Measurements from ENCODE around the gene SMPD3. TPM values are rescaled to one million over a fixed set of nuclear protein-coding genes. Genes with fewer than 3 reads are reported as not detected.

SMPD3 gene
- total RNA-seq, 2 donors from 2014 or later: 0.70 to 0.99 TPM

DNA sequence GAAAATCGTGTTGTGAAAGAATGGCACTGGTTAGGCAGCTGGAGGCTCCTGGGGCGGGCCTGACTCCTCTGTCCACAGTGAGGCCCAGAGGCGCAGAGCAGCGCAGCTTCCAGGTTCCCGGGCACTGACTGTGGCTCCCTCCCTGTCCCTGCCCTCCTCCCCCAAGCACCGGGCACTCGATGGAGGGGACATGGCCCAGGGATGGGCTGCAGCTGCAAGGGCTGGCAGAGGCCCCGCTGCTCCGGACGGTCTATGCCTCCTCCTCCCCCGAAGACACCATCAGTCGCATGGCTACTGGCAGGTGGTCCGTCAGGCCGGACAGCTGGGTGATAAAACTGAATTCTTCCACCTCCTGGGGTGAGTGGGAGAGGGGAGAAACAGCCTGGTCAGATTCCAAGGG, 87.4 kb downstream of the SMPD3 start:
- Mint-ChIP-seq H3K27ac (no peak overlapping the region), H3K4me1 (peaks cover 22% of the 10 kb centered on the region), H3K27me3 (peaks cover 2% of the 10 kb centered on the region), H3K36me3 (ENCODE audit: low read depth) (peaks cover 4% of the 10 kb centered on the region), H3K4me3 (no peak overlapping the region)
- DNase-seq (no peak), ATAC-seq (no peak)
- H3K9me3 ChIP-seq (ENCODE audit: control insufficient read depth, low read length, poor library complexity, severe bottlenecking): no peaks in the 10 kb centered on the region

DNA sequence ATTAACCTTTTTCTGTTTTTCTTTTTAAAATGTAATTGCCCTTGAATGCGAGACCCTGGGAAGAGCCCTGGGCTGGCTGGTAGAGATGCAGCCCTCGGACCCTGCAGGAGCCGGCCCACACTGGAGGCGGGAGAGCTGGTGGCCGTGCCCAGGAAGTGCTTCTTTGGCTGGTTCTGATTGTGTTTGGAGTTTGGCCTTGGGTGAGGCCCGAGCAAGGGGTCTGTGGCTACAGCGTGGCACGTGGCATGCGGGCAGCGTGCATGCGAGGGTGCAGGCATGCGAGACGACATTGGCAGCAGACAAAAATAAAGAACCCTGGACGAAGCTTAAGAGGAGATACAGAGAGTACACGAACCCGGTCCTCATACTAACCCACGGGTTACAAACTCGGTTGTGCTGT, 87.8 kb downstream of the SMPD3 start:
- no peaks in the 10 kb centered on the region for H3K9me3 ChIP-seq (ENCODE audit: control insufficient read depth, low read length, poor library complexity, severe bottlenecking)
- no peak overlapping the region for H3K4me3 Mint-ChIP-seq
- H3K4me1 Mint-ChIP-seq: peaks cover 21% of the 10 kb centered on the region
- H3K27me3 Mint-ChIP-seq: no peaks in the 10 kb centered on the region
- H3K36me3 Mint-ChIP-seq (ENCODE audit: low read depth): peaks cover 4% of the 10 kb centered on the region
- no peak overlapping the region for H3K27ac Mint-ChIP-seq
- DNase-seq: no peak
- no peak for ATAC-seq

DNA sequence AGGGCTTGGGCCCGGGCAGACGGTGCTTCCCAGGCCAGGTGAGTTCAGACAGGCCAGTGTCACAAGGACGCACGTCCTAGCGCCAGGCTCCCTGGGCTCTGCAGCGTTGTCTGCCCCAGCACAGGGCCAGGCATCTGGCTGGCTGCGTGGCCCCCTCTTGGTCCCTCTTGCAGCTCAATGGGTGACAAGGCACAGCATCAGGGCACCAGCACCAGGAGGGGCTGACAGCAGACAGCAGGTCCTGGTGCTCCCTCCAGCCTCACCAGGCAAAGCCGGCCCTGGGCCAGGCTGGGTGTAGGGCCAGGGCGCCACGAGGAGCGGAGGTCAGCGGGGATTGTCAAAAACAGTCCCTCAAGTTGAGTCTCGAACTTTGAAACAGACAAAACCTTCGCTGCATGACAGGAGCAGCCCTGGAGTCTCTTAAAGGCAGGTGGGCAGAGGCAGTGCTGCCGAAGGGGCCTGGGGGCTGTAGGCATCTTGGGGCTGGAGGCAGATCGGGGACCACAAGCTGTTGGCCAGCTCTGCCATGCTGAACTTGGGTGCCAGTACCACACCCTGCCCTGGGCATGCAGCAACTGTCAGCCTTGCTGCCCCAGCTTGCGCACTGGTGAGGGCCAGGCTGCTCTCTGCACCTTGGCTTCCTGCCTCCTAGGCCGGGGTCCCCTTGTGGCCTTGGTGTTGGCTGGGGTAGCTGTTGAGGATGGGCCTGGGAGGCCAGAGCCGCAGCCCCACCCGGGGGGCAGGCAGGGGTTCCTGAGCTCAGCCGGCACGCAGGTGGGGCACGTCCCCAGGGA, 88.7 kb downstream of the SMPD3 start:
- no peak for ATAC-seq
- peaks cover 9% of the 10 kb centered on the region for H3K36me3 Mint-ChIP-seq (ENCODE audit: low read depth)
- DNase-seq: no peak

DNA sequence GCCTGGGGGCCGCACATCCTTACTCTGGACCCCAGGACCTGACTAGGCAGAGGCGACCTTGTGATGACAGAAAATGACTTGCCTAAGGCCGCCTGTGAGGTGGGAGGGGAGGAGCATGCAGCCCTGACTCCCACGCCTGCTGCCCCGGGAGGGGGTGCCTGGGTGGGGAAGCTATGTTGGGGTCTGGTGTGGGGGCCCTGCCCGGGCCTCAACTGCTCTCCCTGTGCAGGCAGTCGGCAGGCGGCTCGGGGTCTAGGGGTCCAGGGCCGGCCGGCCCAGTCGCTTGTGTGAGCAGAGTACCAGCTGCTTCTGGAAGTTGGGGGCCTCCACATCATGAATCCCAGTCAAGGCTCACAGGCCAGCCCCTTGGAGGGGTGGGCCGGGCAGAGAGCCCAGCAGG, 89.4 kb downstream of the SMPD3 start:
- H3K9me3 ChIP-seq (ENCODE audit: control insufficient read depth, low read length, poor library complexity, severe bottlenecking): no peaks in the 10 kb centered on the region
- H3K27me3 Mint-ChIP-seq: no peaks in the 10 kb centered on the region
- peaks cover 18% of the 10 kb centered on the region for H3K4me1 Mint-ChIP-seq
- ATAC-seq (no peak), DNase-seq (no peak)
- H3K27ac Mint-ChIP-seq: no peak overlapping the region
- H3K4me3 Mint-ChIP-seq: no peak overlapping the region
- peaks cover 11% of the 10 kb centered on the region for H3K36me3 Mint-ChIP-seq (ENCODE audit: low read depth)

More for the DNA sequence above, 88.7 kb downstream of the SMPD3 start:
- Mint-ChIP-seq H3K27me3 (no peaks in the 10 kb centered on the region), H3K27ac (no peak overlapping the region), H3K4me3 (no peak overlapping the region), H3K4me1 (peaks cover 23% of the 10 kb centered on the region)
- no peaks in the 10 kb centered on the region for H3K9me3 ChIP-seq (ENCODE audit: control insufficient read depth, low read length, poor library complexity, severe bottlenecking)

DNA sequence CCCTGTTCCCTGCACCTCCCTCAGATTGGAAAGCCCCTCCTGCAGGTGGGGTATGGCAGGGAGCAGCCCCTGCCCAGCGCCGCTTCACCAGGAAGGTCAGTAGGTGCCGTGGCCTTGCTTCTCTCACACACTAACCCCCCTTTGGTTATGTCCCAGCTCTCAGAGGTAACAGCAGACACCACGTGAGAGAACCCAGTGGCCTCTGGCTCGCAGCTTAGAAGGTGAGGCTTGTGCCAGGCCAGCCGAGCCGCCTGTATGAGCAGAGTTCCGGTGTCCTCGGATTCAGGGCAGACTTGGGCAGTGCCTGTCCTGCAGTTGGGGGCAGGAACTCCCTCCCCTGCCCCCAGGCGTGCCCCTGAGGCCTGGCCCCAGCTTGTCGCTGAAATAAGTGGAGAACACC, 90.4 kb downstream of the SMPD3 start:
- ATAC-seq (no peak), DNase-seq (no peak)
- no peak overlapping the region for H3K27ac Mint-ChIP-seq
- H3K27me3 Mint-ChIP-seq: no peaks in the 10 kb centered on the region
- H3K9me3 ChIP-seq (ENCODE audit: control insufficient read depth, low read length, poor library complexity, severe bottlenecking): no peaks in the 10 kb centered on the region
- peaks cover 11% of the 10 kb centered on the region for H3K36me3 Mint-ChIP-seq (ENCODE audit: low read depth)
- peak overlapping the region; percentile 65 for H3K4me3 Mint-ChIP-seq
- H3K4me1 Mint-ChIP-seq: peaks cover 17% of the 10 kb centered on the region

DNA sequence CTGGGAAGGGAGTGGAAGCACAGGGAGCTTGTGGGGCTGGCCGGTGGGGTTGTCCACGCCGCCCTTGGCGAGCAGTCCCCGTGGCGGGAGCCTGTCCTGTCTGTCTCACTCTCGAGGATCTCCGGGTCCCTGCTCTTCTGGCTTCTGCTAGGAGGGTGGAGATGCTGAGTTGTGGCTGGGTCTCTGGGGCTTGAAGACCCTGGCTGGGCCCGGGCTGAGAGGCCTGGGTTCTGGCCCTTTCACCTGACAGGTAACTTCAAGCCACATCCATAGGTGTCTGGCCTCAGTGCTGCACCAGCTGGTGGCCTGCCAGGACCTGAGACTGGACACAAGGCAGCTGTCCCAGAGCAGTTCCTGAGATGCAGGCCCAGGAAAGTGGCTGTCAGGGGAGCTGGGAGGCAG, 90.8 kb downstream of the SMPD3 start:
- Mint-ChIP-seq H3K36me3 (ENCODE audit: low read depth) (peaks cover 11% of the 10 kb centered on the region), H3K27me3 (no peaks in the 10 kb centered on the region), H3K4me3 (peak overlapping the region; percentile 43), H3K27ac (no peak overlapping the region), H3K4me1 (peaks cover 17% of the 10 kb centered on the region)
- ATAC-seq (no peak), DNase-seq (no peak)
- H3K9me3 ChIP-seq (ENCODE audit: control insufficient read depth, low read length, poor library complexity, severe bottlenecking): no peaks in the 10 kb centered on the region

DNA sequence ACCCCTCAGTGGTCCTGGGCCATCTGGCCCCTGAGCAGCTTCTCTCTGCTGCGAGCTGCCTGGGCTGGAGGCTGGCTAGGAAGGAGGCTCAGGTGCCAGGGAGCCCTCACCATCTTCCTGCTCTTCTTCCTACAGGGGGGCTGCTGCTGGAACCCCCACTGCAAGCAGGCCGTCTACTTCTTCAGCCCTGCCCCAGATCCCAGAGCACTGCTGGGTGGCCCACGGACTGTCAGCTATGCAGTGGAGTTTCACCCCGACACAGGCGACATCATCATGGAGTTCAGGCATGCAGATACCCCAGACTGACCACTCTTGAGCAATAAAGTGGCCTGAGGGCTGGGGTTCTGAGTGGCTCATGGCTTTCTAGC, 91.4 kb downstream of the SMPD3 start:
- Mint-ChIP-seq H3K27me3 (no peaks in the 10 kb centered on the region), H3K36me3 (ENCODE audit: low read depth) (peaks cover 11% of the 10 kb centered on the region), H3K27ac (peak overlapping the region; percentile 37), H3K4me1 (peaks cover 17% of the 10 kb centered on the region), H3K4me3 (peak overlapping the region; percentile 90)
- no peaks in the 10 kb centered on the region for H3K9me3 ChIP-seq (ENCODE audit: control insufficient read depth, low read length, poor library complexity, severe bottlenecking)
- DNase-seq: no peak
- no peak for ATAC-seq

DNA sequence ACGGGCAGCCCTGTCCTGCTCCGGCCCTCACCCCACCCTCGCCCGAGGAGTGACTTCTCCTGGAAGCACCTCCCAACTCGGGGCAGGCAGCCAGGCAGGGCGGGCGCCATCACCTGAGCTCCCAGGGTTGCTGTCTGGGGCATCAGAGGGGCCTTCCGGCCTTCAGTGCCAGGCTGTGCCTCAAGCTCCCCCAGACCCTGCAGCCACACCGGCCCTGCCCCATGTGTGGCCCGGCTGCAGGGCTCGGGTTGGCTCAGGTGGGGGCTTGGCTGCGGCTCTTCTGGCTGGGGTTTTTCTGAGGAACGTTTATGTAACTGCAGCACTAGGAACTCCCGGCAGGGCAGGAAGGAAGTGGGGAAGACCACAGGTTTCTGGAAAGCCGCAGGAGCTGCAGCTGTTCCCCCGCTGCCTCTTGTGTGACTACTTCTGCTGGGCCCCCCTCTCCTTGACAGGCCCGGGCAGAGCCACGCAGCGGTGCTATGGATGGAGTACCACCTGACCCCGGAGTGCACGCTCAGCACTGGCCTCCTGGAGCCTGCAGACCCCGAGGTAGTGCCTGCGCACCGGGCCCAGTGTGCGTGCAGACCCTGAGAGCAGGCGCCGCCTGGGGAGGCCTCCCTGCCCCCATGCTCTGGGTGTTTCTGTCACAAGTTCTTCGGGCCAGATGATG, 91.9 kb downstream of the SMPD3 start:
- Mint-ChIP-seq H3K27ac (peak overlapping the region; percentile 37), H3K4me3 (peak overlapping the region; percentile 90), H3K27me3 (no peaks in the 10 kb centered on the region), H3K36me3 (ENCODE audit: low read depth) (peaks cover 13% of the 10 kb centered on the region), H3K4me1 (peaks cover 17% of the 10 kb centered on the region)
- no peaks in the 10 kb centered on the region for H3K9me3 ChIP-seq (ENCODE audit: control insufficient read depth, low read length, poor library complexity, severe bottlenecking)
- DNase-seq (peak; percentile 33 to 59 (median 51)), ATAC-seq (peak; percentile 94)

DNA sequence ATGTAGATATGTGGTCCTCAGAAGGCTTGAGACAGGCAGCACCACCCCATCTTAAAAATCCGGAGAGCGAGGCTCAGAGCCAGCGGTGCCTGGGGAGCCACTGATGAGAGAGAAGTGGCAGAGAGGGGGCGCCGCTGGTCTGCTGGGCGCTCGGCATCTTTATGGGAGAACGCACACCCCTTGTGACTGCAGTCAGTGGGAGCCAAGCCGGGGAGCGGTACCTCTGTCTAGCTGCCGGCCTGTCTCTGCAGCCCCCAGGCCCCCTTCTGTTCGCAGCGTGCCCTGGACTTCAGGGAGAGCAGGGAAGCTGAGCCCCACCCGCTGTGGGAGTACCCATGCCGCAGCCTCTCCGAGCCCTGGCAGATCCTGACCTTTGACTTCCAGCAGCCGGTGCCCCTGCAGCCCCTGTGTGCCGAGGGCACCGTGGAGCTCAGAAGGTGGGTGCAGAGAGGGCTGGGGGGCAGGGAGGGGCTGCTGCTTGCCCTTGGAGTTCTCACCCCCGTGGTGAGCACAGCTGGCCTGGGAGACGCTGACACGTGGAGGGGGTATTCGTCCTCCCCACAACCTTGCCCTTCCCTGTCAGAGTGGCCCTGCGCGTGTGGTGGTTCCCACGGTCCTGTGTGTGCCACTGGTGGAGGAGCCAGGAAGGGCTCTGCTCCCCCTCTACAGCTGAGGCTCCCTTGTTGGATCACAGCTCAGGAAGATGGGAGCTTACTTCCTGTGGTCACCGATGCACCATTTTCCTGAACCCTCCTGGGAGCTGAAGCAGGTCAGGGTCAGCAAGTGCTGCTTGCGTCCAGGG, 92.7 kb downstream of the SMPD3 start:
- Mint-ChIP-seq H3K36me3 (ENCODE audit: low read depth) (peaks cover 13% of the 10 kb centered on the region), H3K27ac (peak overlapping the region; percentile 59)
- no peak for DNase-seq

DNA sequence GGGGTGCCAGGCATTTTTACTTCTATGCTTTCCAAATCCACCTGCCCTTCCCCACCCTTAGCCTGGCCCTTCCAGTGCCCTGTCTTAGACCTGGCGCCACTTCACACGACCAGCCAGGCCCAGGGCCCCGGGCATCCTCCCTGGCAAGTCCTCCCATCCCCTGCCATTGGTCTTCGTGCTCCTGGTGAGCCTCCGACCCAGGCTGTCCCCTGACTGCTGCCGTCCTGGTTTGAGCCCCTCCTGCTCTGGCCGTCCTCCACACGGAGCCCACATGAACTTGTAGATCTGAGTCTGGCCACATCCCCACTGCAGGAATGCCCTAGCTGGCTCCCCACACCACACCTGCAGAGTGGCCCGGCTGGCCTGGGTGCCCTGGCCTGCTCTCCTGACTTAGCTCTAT, 93.5 kb downstream of the SMPD3 start:
- H3K9me3 ChIP-seq (ENCODE audit: control insufficient read depth, low read length, poor library complexity, severe bottlenecking): no peaks in the 10 kb centered on the region
- H3K4me3 Mint-ChIP-seq: no peak overlapping the region
- H3K36me3 Mint-ChIP-seq (ENCODE audit: low read depth): peaks cover 9% of the 10 kb centered on the region
- DNase-seq (no peak), ATAC-seq (no peak)
- H3K4me1 Mint-ChIP-seq: peaks cover 17% of the 10 kb centered on the region
- no peaks in the 10 kb centered on the region for H3K27me3 Mint-ChIP-seq
- no peak overlapping the region for H3K27ac Mint-ChIP-seq

More for the DNA sequence above, 92.7 kb downstream of the SMPD3 start:
- H3K4me3 Mint-ChIP-seq: peak overlapping the region; percentile 90
- H3K27me3 Mint-ChIP-seq: no peaks in the 10 kb centered on the region
- H3K9me3 ChIP-seq (ENCODE audit: control insufficient read depth, low read length, poor library complexity, severe bottlenecking): no peaks in the 10 kb centered on the region
- H3K4me1 Mint-ChIP-seq: peaks cover 17% of the 10 kb centered on the region
- ATAC-seq: no peak

DNA sequence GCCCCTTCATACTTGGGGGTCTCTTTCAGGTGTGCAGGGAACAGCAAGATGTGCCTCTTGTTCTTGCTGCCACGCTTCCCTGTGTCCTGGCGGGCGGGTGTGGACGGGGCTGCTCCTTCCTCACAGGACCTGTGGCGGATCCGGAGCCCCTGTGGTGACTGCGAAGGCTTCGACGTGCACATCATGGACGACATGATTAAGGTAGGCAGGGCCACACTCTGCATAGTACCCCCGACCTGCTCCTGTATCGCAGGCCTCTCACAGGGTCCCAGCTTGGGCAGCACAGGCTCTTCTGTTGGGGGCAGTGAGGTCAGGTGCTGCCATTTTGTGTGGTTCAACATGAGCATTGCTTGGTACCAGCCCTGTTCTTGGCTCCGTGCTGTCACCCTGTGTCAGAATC, 94.9 kb downstream of the SMPD3 start:
- no peak for DNase-seq
- H3K27me3 Mint-ChIP-seq: no peaks in the 10 kb centered on the region
- peaks cover 19% of the 10 kb centered on the region for H3K4me1 Mint-ChIP-seq
- H3K36me3 Mint-ChIP-seq (ENCODE audit: low read depth): peaks cover 18% of the 10 kb centered on the region
- ATAC-seq: no peak
- no peak overlapping the region for H3K27ac Mint-ChIP-seq
- H3K9me3 ChIP-seq (ENCODE audit: control insufficient read depth, low read length, poor library complexity, severe bottlenecking): no peaks in the 10 kb centered on the region
- no peak overlapping the region for H3K4me3 Mint-ChIP-seq

DNA sequence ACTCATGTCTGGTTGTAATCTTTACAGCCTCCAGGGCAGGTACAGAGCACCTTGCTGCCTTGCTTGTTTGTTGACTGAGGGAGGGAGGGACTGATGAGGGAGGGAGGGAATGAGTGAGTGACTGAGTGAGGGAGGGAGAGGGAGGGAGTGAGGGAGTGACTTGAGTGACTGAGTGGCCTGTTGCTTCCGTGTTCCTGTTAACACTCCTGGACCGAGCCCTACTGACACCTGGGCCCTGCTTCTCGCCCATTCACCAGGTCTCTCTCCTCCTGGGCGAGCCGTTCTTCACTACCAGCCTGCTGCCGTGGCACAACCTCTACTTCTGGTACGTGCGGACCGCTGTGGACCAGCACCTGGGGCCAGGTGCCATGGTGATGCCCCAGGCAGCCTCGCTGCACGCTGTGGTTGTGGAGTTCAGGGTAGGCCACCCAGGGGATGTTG, 96.3 kb downstream of the SMPD3 start:
- DNase-seq (no peak), ATAC-seq (no peak)
- H3K27me3 Mint-ChIP-seq: no peaks in the 10 kb centered on the region
- peaks cover 18% of the 10 kb centered on the region for H3K4me1 Mint-ChIP-seq
- no peaks in the 10 kb centered on the region for H3K9me3 ChIP-seq (ENCODE audit: control insufficient read depth, low read length, poor library complexity, severe bottlenecking)
- H3K36me3 Mint-ChIP-seq (ENCODE audit: low read depth): peaks cover 18% of the 10 kb centered on the region
- H3K4me3 Mint-ChIP-seq: no peak overlapping the region
- H3K27ac Mint-ChIP-seq: no peak overlapping the region

DNA sequence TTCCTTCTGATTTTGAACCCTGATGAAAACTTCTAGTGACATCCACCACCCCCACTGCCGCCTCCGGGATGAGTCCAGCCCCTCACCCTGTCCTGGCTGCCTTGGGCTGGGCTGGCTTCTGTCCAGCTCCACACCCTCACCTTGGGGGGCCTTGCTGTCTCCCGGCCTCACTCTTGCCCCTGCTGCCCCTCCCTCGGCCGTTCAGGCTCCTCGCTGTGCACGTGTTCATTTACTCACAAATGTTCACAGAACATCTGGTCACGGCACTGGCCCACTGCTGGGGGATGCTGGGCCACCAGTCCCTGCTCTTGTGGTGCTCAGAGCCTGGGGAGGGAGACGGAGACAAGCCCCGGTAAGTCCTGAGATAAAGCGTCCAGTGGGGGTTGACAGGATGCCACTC, 96.8 kb downstream of the SMPD3 start:
- Mint-ChIP-seq H3K4me3 (no peak overlapping the region), H3K36me3 (ENCODE audit: low read depth) (peaks cover 18% of the 10 kb centered on the region), H3K4me1 (peaks cover 12% of the 10 kb centered on the region), H3K27ac (no peak overlapping the region), H3K27me3 (no peaks in the 10 kb centered on the region)
- no peaks in the 10 kb centered on the region for H3K9me3 ChIP-seq (ENCODE audit: control insufficient read depth, low read length, poor library complexity, severe bottlenecking)
- ATAC-seq: no peak
- DNase-seq: no peak

All from T-helper 17 cell (primary cell).